HUES6 (cell line): ENCODE results near the gene SLC25A34.

Experiments
- H3K27ac ChIP-seq: 2 replicates; pipeline ENCODE4 v1.7.0; 2013; ENCODE audit warnings: low read depth, mild to moderate bottlenecking, low read length, inconsistent platforms
- H3K27me3 ChIP-seq: 2 replicates; pipeline ENCODE4 v1.6.1; 2013; ENCODE audit warnings: low read length; ENCODE audit not compliant: control insufficient read depth, insufficient read depth
- H3K36me3 ChIP-seq: 2 replicates; pipeline ENCODE4 v1.6.1; 2013; ENCODE audit warnings: low read length; ENCODE audit not compliant: control insufficient read depth, insufficient read depth
- H3K4me1 ChIP-seq: 2 replicates; pipeline ENCODE4 v1.6.1; 2013; ENCODE audit warnings: low read length; ENCODE audit not compliant: control insufficient read depth, insufficient read depth
- H3K4me3 ChIP-seq: 2 replicates; pipeline ENCODE4 v1.5.1; 2013; ENCODE audit warnings: low read depth, low read length
- H3K9ac ChIP-seq: one replicate; pipeline ENCODE4 v1.6.1; 2013; ENCODE audit warnings: mild to moderate bottlenecking, low read length
- H3K9me3 ChIP-seq: 2 replicates; pipeline ENCODE4 v1.6.1; 2013; ENCODE audit warnings: low read depth, low read length; ENCODE audit not compliant: control insufficient read depth, insufficient read depth

Gene SLC25A34

DNA sequence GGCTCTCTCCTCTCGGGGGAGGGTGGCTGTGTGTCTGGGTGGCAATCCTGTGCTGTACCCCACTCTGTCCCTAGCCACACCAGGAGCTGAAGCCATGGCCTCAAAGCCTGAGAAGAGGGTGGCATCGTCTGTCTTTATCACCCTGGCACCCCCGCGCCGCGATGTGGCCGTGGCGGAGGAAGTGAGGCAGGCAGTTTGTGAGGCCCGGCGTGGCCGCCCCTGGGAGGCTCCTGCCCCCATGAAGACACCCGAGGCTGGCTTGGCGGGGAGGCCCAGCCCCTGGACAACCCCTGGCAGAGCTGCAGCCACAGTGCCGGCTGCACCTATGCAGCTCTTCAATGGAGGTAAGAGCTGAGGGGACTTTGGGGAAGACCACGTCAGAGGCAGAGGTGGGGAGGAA lies 28.8 kb downstream of the SLC25A34 start:
- no peak overlapping the region for H3K9ac ChIP-seq
- H3K36me3 ChIP-seq, result peaks cover 60% of the 10 kb centered on the region
- H3K27ac ChIP-seq, result no peak overlapping the region; the same call in 1 of the 2 replicates

DNA sequence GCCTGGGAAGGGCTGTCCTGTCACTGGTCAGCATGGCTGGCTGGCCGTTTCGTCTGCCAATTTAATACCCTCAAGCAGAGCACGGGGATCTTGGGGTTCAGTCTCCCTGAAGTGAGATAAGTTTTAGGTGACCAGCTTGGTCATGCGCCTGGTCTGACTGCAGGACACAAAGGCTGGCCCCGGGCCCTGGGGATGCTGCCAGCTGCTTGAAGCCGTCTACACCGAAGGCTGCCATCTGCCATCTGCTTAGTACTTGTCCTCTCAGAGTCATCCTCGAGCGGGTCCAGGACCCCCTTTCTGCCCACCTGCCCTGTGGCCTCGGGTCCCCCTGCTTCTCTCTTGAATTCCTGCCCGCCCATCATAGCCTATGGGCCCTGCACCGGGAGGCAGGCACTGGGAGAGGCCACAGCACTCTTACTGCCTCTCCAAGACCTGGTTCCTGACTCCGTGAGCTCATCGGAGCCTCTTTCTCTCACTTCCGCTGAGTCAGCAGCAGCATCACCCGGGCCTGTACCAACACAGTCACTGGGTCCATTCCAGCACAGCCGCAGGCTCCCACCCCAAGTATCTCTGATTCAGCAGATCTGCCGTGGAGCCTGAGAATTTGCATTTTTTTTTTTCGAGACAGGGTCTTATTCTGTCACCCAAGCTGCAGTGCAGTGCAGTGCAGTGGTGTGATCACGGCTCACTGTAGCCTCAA lies 29.6 kb downstream of the SLC25A34 start:
- H3K9ac ChIP-seq, result no peak overlapping the region
- peaks cover 19% of the 10 kb centered on the region for H3K4me1 ChIP-seq
- H3K36me3 ChIP-seq, result peaks cover 68% of the 10 kb centered on the region
- no peaks in the 10 kb centered on the region for H3K27me3 ChIP-seq
- no peak overlapping the region for H3K27ac ChIP-seq
- no peaks in the 10 kb centered on the region for H3K9me3 ChIP-seq
- no peak overlapping the region for H3K4me3 ChIP-seq

More for the DNA sequence above, 28.8 kb downstream of the SLC25A34 start:
- H3K4me3 ChIP-seq, result no peak overlapping the region
- H3K9me3 ChIP-seq, result no peaks in the 10 kb centered on the region
- H3K27me3 ChIP-seq, result no peaks in the 10 kb centered on the region
- H3K4me1 ChIP-seq, result peaks cover 22% of the 10 kb centered on the region

DNA sequence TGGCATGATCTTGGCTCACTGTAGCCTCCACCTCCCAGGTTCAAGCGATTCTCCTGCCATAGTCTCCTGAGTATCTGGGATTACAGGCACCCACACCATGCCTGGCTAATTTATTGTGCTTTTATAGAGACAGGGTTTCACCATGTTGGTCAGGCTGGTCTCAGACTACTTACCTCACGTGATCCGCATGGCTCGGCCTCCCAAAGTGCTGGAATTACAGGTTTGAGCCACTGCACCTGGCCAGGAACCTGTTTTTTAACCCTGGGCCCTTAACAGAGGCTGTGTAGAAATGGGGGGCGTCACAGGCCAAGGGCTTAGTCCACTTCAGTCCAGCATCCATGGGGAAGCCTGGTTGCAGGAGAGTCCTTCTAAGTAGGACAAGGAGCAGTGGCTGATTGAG lies 31.9 kb downstream of the SLC25A34 start:
- Histone ChIP-seq H3K4me3 (no peak overlapping the region), H3K4me1 (peaks cover 6% of the 10 kb centered on the region; the same call in 1 of the 2 replicates), H3K36me3 (peaks cover 84% of the 10 kb centered on the region), H3K9ac (no peak overlapping the region), H3K27ac (no peak overlapping the region), H3K27me3 (no peaks in the 10 kb centered on the region), H3K9me3 (no peaks in the 10 kb centered on the region)

DNA sequence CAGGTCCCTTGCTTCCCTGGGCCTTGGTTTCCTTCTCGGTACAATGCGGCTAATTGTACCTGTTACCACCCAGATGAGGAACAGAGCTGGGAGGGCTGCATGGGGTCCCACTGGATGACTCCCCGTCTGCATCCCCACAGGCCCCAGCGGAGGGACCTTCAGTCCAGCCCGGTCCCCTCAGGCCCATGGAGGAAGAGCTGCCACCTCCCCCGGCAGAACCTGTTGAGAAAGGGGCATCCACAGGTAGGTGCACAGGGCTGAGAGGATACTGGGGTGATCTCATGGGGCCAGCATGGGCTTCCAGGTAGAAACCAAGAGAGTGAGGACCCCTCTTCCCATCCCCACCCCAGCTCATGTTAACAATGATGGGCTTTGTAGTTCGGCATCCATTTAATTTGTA lies 32.3 kb downstream of the SLC25A34 start:
- no peak overlapping the region for H3K4me3 ChIP-seq
- H3K9ac ChIP-seq, result no peak overlapping the region
- no peaks in the 10 kb centered on the region for H3K27me3 ChIP-seq
- H3K36me3 ChIP-seq, result peaks cover 86% of the 10 kb centered on the region
- H3K4me1 ChIP-seq, result peaks cover 6% of the 10 kb centered on the region; the same call in 1 of the 2 replicates
- no peaks in the 10 kb centered on the region for H3K9me3 ChIP-seq
- no peak overlapping the region for H3K27ac ChIP-seq

DNA sequence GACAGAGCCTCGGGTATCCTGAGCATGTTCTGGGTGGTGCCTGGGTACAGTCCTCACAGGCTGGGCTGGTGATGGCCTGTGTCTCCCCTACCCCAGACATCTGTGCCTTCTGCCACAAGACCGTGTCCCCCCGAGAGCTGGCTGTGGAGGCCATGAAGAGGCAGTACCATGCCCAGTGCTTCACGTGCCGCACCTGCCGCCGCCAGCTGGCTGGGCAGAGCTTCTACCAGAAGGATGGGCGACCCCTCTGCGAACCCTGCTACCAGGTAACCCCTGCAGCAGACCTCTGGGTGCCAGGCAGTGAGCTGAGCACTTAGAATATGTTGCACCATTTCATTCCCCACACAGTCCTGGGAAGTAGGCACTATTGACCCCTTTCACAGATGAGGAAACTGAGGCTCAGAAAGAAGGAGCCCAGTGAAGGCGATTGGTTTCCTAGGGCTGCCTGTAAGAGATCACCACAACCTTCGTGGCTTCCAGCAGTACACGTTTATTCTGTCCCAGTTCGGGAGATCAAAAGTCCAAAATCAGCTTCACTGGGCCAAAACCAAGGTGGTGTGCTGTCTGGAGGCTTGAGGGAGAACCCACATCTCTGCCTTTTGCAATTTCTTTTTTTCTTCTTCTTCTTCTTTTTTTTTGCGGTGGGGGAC lies 34.4 kb downstream of the SLC25A34 start:
- no peak overlapping the region for H3K9ac ChIP-seq
- no peak overlapping the region for H3K4me3 ChIP-seq
- H3K36me3 ChIP-seq, result peaks cover 85% of the 10 kb centered on the region
- H3K27ac ChIP-seq, result no peak overlapping the region
- no peaks in the 10 kb centered on the region for H3K4me1 ChIP-seq
- no peaks in the 10 kb centered on the region for H3K27me3 ChIP-seq
- no peaks in the 10 kb centered on the region for H3K9me3 ChIP-seq

DNA sequence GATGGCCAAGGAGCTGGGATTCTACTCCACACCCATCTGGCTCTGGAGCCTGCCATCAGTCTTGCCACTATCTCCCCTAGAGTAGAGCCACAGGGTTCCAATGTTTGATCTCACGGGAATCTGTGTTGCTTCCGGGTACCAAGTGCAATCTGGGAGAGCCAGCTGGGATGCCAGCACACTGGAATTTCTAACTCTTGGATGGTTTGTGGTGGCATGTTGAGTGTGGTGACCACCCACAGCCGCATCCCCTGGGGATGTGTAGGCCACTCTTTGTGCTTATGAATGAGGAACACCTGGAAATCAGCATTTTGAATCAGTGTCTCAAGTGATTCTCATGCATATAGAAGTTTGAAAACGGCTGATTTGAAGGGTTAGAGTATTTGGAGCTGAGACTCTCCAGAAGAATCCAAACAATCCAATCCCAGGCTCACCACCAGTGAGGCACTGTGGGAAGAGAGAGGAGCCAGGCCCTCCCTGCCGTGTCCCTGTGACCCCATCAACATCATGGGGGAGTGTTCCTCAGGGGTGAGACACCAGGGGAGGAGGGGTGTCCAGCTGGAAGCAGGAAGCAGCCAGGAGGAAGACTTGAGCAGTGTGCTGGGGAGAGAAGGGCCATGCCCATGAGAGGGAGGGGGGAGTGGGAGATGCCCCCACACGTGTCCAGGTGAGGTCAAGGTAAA lies 35.9 kb downstream of the SLC25A34 start:
- Histone ChIP-seq H3K9ac (no peak overlapping the region), H3K27ac (no peak overlapping the region), H3K4me1 (no peaks in the 10 kb centered on the region), H3K36me3 (peaks cover 84% of the 10 kb centered on the region), H3K4me3 (no peak overlapping the region), H3K9me3 (no peaks in the 10 kb centered on the region), H3K27me3 (no peaks in the 10 kb centered on the region)

DNA sequence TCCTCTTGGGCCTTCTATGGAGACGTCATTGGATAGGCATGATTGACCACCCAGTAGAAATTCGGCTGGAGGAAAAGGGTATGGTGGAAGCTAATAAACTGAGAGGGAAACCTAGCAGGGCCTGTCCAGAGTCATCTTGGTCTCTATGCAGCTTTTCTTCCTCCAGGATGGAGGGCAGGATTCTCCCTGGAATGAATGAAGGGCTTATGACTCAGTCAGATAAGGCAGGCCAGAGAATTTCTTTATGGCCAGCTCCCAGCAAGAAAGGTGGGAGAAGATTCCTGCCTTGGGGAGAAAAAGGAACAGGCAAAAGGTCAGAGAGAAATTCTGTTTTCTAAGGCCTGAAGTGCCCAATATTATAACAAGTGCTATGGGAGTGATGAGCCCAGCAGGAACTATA lies 39.6 kb downstream of the SLC25A34 start:
- Histone ChIP-seq H3K9ac (no peak overlapping the region), H3K4me1 (no peaks in the 10 kb centered on the region), H3K27me3 (no peaks in the 10 kb centered on the region), H3K36me3 (peaks cover 86% of the 10 kb centered on the region), H3K9me3 (no peaks in the 10 kb centered on the region), H3K27ac (no peak overlapping the region), H3K4me3 (no peak overlapping the region)

DNA sequence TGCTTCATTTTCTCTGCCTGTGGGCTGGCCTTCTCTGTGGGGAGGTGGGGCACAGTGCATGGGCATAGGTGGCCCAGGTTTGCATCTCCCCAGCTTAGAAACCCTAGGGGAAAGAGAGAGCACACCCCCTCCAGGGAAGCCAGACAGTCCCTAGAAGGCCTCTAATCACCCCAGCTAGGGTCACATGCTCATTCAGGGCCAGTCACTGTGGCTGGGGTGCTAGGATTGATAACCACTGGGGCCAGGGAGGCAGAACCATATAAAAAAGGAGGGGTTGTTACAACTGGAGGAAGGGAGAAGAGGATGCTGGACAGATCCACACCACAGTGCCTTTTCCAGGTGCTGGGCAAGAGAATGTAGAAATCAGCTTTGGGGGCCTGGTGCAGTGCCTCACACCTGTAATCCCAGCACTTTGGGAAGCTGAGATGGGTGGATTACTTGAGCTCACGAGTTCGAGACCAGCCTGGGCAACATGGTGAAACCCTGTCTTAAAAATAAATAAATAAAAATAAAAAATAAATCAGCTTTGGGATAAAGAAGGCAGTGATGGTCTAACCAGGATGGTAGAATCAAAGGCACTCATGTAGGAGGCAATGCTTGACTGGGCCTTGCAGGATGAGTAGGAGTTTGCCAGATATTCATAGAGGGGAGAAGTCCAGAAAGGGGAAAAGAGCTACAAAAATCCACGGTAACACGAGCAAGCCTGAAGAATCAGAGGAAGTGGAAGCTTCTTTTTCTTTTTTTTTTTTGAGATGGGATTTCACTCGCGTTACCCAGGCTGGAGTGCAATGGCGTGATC lies 42.0 kb downstream of the SLC25A34 start:
- Histone ChIP-seq H3K27me3 (no peaks in the 10 kb centered on the region), H3K9me3 (no peaks in the 10 kb centered on the region), H3K4me1 (no peaks in the 10 kb centered on the region), H3K4me3 (no peak overlapping the region), H3K9ac (no peak overlapping the region), H3K36me3 (peaks cover 84% of the 10 kb centered on the region), H3K27ac (no peak overlapping the region)

DNA sequence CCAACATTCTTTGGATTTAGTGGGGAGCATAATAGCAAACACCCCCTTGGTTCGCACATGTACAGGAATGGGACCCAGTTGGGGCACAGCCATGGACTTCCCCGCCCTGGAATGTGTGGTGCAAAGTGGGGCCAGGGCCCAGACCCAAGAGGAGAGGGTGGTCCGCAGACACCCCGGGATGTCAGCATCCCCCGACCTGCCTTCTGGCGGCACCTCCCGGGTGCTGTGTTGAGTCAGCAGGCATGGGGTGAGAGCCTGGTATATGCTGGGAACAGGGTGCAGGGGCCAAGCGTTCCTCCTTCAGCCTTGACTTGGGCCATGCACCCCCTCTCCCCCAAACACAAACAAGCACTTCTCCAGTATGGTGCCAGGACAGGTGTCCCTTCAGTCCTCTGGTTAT lies 49.6 kb downstream of the SLC25A34 start:
- no peak overlapping the region for H3K27ac ChIP-seq
- H3K27me3 ChIP-seq, result no peaks in the 10 kb centered on the region
- no peak overlapping the region for H3K4me3 ChIP-seq
- H3K9ac ChIP-seq, result no peak overlapping the region
- no peaks in the 10 kb centered on the region for H3K9me3 ChIP-seq
- peaks cover 44% of the 10 kb centered on the region for H3K36me3 ChIP-seq
- H3K4me1 ChIP-seq, result no peaks in the 10 kb centered on the region; the same call in 1 of the 2 replicates

DNA sequence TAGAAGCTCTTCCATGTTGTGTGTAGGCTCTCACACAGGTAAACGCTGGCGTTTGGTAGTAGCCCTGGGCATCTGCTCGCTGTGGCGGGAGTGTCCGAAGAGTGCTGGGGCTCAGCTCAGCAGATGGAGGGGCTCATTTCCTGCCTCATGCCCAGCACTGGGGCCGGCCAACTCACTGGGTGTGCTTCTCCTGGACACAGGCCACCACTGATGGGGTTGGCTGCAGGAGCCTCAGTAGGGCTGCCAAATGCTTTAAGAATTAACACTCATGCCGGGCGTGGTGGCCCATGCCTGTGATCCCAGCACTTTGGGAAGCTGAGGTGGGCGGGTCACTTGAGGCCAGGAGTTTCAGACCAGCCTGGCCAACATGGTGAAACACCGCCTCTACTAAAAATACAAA lies 50.5 kb downstream of the SLC25A34 start:
- H3K27ac ChIP-seq, result no peak overlapping the region
- H3K4me3 ChIP-seq, result no peak overlapping the region
- no peaks in the 10 kb centered on the region for H3K9me3 ChIP-seq
- H3K27me3 ChIP-seq, result no peaks in the 10 kb centered on the region
- no peaks in the 10 kb centered on the region; the same call in 1 of the 2 replicates for H3K4me1 ChIP-seq
- H3K36me3 ChIP-seq, result peaks cover 36% of the 10 kb centered on the region
- no peak overlapping the region for H3K9ac ChIP-seq
